Glutamatergic neuron (in vitro differentiated cells): ENCODE measurements around the gene PTPRQ. TPM values are rescaled to one million over a fixed set of nuclear protein-coding genes. Genes with fewer than 3 reads are reported as not detected.
"Not testable (repeated sequence)": the region's sequence is repeated elsewhere in the genome, so short reads cannot be mapped to it uniquely, and the experiment has no call there.

Source experiments
- DNase-seq: peaks from one replicate; pipeline ENCODE4 v3.0.0; 2022
- H3K27ac Mint-ChIP-seq: one replicate; pipeline ENCODE4 v1.8.0; 2020; ENCODE audit warnings: mild to moderate bottlenecking, mixed read lengths, inconsistent platforms; ENCODE audit not compliant: unreplicated experiment
- H3K27me3 Mint-ChIP-seq: one replicate; pipeline ENCODE4 v1.8.0; 2020; ENCODE audit warnings: mild to moderate bottlenecking, moderate library complexity, mixed read lengths, inconsistent platforms; ENCODE audit not compliant: unreplicated experiment
- H3K36me3 Mint-ChIP-seq: one replicate; pipeline ENCODE4 v1.8.0; 2020; ENCODE audit warnings: mild to moderate bottlenecking, mixed read lengths, inconsistent platforms; ENCODE audit not compliant: unreplicated experiment
- H3K4me1 Mint-ChIP-seq: one replicate; pipeline ENCODE4 v1.8.0; 2020; ENCODE audit warnings: mild to moderate bottlenecking, low read depth, mixed read lengths, inconsistent platforms; ENCODE audit not compliant: unreplicated experiment
- H3K4me3 Mint-ChIP-seq: one replicate; pipeline ENCODE4 v1.8.0; 2020; ENCODE audit warnings: mild to moderate bottlenecking, mixed read lengths, inconsistent platforms; ENCODE audit not compliant: unreplicated experiment
- H3K9me3 Mint-ChIP-seq: one replicate; pipeline ENCODE4 v1.8.0; 2020; ENCODE audit warnings: mild to moderate bottlenecking, moderate library complexity, mixed read lengths, inconsistent platforms; ENCODE audit not compliant: unreplicated experiment
- total RNA-seq: library from RNA; stranded (reverse); fragmentation: NEBNext Ultra II Directional; extraction: Animal tissue kit (Norgen Biotek cat#: 25700); gene quantifications from one replicate; pipeline ENCODE4 v1.2.1, GENCODE V29; 2021; ENCODE audit not compliant: unreplicated experiment
- TF ChIP-seq, protein P1 (sequence below): fragments of 200-600 bp; sonication (generic); IDR thresholded peaks from one replicate; pipeline ENCODE4 v1.5.0; 2021; ENCODE audit not compliant: partially characterized antibody, unreplicated experiment

PTPRQ gene
- total RNA-seq, 1 donor from 2014 or later, result not detected

- H3K4me1 Mint-ChIP-seq, result no peaks in the 10 kb centered on the region
- no peak for DNase-seq
- H3K27me3 Mint-ChIP-seq, result no peaks in the 10 kb centered on the region
- H3K36me3 Mint-ChIP-seq, result no peaks in the 10 kb centered on the region
- no peaks in the 10 kb centered on the region for H3K9me3 Mint-ChIP-seq
- no peak overlapping the region for H3K27ac Mint-ChIP-seq
- TF ChIP-seq, protein P1, sequence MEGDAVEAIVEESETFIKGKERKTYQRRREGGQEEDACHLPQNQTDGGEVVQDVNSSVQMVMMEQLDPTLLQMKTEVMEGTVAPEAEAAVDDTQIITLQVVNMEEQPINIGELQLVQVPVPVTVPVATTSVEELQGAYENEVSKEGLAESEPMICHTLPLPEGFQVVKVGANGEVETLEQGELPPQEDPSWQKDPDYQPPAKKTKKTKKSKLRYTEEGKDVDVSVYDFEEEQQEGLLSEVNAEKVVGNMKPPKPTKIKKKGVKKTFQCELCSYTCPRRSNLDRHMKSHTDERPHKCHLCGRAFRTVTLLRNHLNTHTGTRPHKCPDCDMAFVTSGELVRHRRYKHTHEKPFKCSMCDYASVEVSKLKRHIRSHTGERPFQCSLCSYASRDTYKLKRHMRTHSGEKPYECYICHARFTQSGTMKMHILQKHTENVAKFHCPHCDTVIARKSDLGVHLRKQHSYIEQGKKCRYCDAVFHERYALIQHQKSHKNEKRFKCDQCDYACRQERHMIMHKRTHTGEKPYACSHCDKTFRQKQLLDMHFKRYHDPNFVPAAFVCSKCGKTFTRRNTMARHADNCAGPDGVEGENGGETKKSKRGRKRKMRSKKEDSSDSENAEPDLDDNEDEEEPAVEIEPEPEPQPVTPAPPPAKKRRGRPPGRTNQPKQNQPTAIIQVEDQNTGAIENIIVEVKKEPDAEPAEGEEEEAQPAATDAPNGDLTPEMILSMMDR, result no peak
- no peak overlapping the region for H3K4me3 Mint-ChIP-seq
Observed at GRCh38 chr12:80469681-80470080, 25.6 kb downstream of the PTPRQ start.

GRCh38 chr12:80470403-80470802 lies 26.4 kb downstream of the PTPRQ start:
- no peaks in the 10 kb centered on the region for H3K27me3 Mint-ChIP-seq
- no peaks in the 10 kb centered on the region for H3K36me3 Mint-ChIP-seq
- no peak overlapping the region for H3K4me3 Mint-ChIP-seq
- no peak for DNase-seq
- no peaks in the 10 kb centered on the region for H3K9me3 Mint-ChIP-seq
- H3K27ac Mint-ChIP-seq, result no peak overlapping the region
- no peaks in the 10 kb centered on the region for H3K4me1 Mint-ChIP-seq
- TF ChIP-seq, protein P1, result no peak

DNA sequence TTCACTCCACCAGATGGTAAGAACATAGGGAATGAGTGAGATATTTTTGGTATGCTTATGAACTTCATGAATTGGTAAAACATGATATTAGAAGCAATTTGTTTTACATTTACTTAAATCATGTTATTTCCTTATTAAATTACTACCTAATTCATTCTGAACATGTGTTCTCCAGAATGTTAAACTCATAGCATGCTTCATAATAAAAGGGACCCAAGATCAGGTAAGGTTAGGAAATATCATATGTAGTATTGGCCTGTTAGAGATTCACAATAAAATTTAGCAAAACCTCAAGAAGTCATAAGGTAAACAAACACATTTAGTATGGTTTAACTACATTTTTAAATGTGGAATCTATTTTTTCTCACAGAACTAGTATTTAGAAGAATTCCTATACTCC lies 28.2 kb downstream of the PTPRQ start:
- H3K27ac Mint-ChIP-seq, result no peak overlapping the region
- no peak overlapping the region for H3K4me3 Mint-ChIP-seq

GRCh38 chr12:80472911-80473500 lies 29.0 kb downstream of the PTPRQ start:
- no peak overlapping the region for H3K27ac Mint-ChIP-seq
- no peak for DNase-seq
- TF ChIP-seq, protein P1, result peak; percentile 9
- no peak overlapping the region for H3K4me3 Mint-ChIP-seq
- no peaks in the 10 kb centered on the region for H3K27me3 Mint-ChIP-seq
- no peaks in the 10 kb centered on the region for H3K36me3 Mint-ChIP-seq
- H3K9me3 Mint-ChIP-seq, result no peaks in the 10 kb centered on the region
- H3K4me1 Mint-ChIP-seq, result no peaks in the 10 kb centered on the region

More for the DNA sequence above, 28.2 kb downstream of the PTPRQ start:
- Mint-ChIP-seq H3K9me3 (no peaks in the 10 kb centered on the region), H3K36me3 (no peaks in the 10 kb centered on the region), H3K4me1 (no peaks in the 10 kb centered on the region), H3K27me3 (no peaks in the 10 kb centered on the region)
- DNase-seq, result no peak
- TF ChIP-seq, protein P1, result no peak

DNA sequence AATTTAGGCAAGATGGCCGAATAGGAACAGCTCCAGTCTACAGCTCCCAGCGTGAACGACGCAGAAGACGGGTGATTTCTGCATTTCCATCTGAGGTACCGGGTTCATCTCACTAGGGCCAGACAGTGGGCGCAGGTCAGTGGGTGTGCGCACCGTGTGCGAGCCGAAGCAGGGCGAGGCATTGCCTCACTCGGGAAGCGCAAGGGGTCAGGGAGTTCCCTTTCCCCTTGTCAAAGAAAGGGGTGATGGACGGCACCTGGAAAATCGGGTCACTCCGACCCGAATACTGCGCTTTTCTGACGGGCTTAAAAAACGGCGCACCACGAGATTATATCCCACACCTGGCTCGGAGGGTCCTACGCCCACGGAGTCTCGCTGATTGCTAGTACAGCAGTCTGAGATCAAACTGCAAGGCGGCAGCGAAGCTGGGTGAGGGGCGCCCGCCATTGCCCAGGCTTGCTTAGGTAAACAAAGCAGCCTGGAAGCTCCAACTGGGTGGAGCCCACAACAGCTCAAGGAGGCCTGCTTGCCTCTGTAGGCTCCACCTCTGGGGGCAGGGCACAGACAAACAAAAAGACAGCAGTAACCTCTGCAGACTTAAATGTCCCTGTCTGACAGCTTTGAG lies 33.6 kb downstream of the PTPRQ start:
- DNase-seq, H3K36me3 Mint-ChIP-seq, H3K4me3 Mint-ChIP-seq, H3K4me1 Mint-ChIP-seq, H3K27ac Mint-ChIP-seq, H3K9me3 Mint-ChIP-seq, H3K27me3 Mint-ChIP-seq: not testable (repeated sequence)
